NCI-H2107 (cell line): Measurements from ENCODE around the gene ZFHX3.
A peak's percentile ranks its signal among the peaks of the same experiment; 100 is the strongest.

Experiments used
- DNase-seq: peaks from one replicate; lab custom pipeline; 2025; lab: John Stamatoyannopoulos, UW

ZFHX3 gene

GRCh38 chr16:72848759-72849664 lies 198.9 kb downstream of the ZFHX3 start:
- DNase-seq: peak; percentile 75

GRCh38 chr16:72848028-72848400 lies 199.9 kb downstream of the ZFHX3 start:
- no peak for DNase-seq

DNA sequence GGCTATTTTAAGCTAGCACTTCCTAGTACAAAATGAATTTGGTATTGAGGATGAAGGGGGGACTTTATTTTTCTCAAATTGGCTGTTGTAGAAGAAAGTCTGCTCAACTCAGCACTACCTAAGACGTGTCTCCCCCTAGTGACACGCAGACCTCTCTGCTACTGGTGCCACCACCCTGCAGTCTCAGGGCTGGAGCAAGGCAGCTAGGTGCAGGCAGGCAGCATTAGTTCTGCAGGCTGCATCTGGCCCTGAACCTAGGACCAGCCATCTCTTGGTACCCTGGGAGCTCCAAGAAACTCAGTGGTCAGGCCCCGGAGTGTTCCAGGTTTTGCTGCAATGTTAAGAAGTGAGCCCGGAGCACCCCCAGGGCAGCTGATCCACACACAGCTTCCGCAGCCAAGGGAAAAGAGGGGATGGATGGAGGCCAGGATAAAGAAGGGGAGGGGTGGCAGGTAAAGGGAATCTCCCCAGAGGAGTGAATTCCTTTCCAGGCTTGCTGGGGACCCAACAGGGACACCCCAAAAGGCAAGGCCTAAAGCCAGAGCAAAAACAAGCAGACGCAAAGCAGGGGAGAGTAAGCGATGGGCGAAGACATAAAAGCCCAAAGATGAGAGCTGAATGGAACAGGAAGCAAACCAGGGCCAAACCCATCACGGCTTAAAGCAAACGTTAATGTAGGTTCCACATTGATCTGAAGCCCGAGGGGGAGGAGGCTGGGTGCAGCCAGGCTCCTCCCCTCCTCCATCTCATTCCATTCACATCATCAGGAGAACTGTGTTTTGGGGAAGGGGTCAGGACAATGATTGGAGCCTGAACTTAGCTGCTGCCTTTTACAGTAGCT lies 200.5 kb downstream of the ZFHX3 start:
- no peak for DNase-seq

GRCh38 chr16:72846594-72846993 lies 201.3 kb downstream of the ZFHX3 start:
- no peak for DNase-seq

GRCh38 chr16:72845322-72846020 lies 202.5 kb downstream of the ZFHX3 start:
- DNase-seq: no peak

- no peak for DNase-seq
Observed at GRCh38 chr16:72844225-72844920, 203.6 kb downstream of the ZFHX3 start.

GRCh38 chr16:72841506-72841905 lies 206.4 kb downstream of the ZFHX3 start:
- DNase-seq: no peak

DNA sequence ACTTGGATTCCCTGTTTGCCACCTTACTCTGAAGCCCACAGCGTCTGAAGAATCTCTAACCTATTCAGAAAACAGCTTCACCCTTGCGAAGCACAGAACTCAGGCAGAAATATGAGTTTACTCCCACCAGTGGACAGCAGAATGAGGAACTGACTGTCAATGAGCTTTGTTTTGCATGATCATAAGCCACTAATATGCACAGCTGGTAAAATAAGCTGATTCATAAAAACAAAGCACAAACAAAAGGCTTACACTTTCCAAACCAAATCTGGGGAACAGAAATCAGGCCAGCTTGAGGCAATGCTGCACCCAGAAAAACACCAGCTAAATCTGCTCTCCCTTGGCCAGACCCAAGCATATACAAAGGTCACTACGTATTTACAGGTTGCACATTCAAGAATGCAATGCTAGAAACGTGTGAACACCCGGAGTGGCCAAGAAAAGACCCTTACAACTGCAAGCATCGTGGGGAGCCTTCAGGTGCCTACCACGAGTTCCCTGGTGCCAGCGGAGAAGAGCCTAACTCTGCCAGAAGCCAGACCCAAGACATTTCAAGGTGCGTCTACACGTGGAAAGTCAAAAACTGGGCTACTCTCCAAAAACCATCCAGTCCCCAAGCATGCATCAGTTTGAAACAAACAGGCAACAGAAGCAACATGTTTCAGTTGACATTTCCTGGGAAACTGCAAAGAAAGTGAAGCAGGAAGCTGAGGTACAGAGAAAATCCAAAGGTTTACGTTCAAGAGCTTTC lies 207.1 kb downstream of the ZFHX3 start:
- no peak for DNase-seq

DNA sequence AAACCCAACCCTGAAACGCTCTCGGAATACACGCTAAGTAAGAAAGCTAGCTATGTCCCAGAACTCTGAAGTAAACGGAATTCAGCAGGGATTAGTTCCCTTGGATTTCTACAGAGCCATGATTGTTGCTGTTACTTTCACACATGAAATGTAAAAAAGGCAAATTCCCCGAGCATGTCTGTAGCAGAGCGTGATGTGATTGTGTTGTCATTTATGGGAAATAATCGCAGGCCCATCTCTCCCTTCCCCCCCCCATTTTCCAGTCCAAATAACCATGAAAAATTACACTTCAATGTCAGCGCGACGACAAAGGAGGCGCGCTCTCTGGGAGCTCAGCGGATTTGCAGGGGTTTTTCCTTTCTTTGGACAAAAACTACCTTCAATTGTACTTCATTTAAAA lies 209.0 kb downstream of the ZFHX3 start:
- DNase-seq: no peak

- no peak for DNase-seq
Observed at GRCh38 chr16:72838586-72838910, 209.4 kb downstream of the ZFHX3 start.

- no peak for DNase-seq
Observed at GRCh38 chr16:72837846-72838585, 209.9 kb downstream of the ZFHX3 start.

DNA sequence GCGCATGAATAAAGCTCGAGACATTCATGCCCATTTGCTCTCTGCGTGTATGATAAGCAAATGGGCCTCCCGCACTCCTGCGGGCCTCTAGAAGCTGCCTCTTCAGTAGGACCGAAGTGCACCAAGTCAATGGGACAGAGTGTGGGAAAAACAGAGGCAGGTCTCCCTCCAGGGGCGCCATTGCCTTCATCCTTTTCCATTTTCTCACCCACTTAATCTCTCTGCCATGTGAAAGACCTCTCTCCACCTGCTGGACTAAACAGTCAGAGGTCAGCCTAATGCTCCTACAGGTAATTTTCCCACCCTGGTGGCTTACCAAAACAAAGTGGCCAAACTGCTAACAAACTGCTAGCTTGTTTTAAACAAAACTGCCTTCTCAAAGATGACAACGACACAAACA lies 210.9 kb downstream of the ZFHX3 start:
- no peak for DNase-seq

DNA sequence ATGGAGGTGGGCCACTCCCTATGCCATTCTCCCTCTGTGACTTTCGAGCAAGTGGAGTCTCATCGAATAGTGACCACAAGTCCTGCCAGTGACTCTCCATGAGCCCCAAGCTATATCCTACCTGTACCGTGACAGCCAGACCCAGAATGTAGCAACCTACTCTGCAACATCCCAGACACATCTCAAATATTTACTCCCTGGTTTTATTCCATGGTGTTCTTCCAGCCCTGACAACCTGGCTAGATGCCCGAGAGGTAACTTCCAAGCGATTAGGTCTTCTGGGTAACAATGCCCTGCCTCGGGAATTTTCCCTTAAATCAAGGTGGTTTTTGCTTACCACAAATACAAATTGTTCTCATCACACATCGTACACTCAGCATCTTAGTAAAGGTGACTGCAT lies 211.7 kb downstream of the ZFHX3 start:
- no peak for DNase-seq

DNA sequence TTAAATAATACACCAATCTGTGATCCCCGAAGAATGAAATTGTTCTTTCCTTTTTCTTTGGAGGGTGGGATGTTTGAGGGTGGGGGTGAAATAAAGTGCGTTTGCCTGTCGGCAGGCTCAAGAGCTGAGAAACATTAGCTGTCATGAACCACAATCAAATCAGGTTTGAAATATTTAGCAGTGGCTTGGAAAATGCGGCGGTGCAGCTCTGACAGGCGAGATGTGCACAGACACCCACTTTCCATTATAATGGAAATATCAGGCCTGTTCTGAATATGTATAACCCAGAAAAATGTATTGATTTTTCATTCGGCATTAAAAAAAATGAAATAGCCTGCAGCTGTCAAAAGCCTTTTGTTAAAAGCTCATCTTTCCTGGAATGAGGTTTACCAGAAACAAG lies 212.8 kb downstream of the ZFHX3 start:
- DNase-seq: no peak

GRCh38 chr16:72834499-72834898 lies 213.4 kb downstream of the ZFHX3 start:
- no peak for DNase-seq

DNA sequence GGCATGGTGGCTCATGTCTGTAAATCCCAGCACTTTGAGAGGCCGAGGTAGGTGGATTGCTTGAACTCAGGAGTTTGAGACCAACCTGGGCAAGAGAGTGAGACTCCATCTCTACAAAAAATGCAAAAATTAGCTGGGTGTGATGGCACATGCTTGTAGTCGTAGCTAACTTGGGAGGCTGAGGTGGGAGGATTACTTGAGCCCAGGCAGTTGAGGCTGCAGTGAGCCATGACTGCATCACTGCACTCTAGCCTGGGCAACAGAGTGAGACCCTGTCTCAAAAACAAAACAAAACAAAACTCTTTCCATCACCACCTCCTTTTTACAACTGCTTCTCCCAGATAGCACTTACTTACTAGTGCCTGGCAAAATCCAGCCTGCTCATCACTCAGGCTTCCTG lies 214.0 kb downstream of the ZFHX3 start:
- DNase-seq: no peak

- no peak for DNase-seq
Observed at GRCh38 chr16:72833482-72833881, 214.4 kb downstream of the ZFHX3 start.

DNA sequence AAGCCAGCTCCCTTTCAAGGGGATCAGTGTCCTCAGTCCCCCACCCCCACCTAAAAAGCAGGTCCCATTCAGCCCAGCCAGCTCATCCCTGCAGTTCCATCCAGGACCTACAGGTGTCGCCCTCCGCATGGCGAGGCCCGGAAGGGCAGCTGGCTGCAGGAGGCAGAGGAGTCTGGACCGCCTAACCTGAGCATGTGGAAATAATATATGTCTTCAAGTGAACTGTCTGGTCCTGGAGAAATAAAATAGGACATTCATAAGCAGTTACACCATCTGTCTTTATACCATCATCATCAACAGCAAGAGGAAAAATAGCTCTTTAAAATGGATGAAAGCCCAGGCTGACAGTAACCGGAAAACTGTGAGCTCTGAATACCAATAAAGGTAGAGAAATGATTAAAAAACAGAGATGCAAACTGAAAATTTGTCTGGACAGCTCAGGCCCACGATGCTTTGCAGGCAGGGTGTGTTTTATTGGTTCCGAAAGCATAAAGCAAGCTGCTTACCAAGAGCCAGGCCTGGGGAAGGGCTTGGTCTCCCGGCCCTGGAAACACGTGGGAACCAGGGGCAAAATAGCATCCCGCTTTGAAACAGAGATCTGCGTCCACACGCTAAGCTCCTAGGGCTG lies 215.2 kb downstream of the ZFHX3 start:
- no peak for DNase-seq

- DNase-seq: no peak
Observed at GRCh38 chr16:72829846-72830775, 217.8 kb downstream of the ZFHX3 start.
